Peyer's patch (tissue), 4 donors: ENCODE measurements around the gene TWSG1. TPM values are rescaled to one million over a fixed set of nuclear protein-coding genes. Genes with fewer than 3 reads are reported as not detected.
"Not testable (repeated sequence)": the region's sequence is repeated elsewhere in the genome, so short reads cannot be mapped to it uniquely, and the experiment has no call there.

Source experiments
- DNase-seq, 3 donors: peaks; one replicate each; pipeline ENCODE4 v3.0.0-alpha.2; 2017 to 2019
- H3K27ac ChIP-seq, 4 donors: fragments of 200-600 bp; sonication (generic); one replicate each; pipeline ENCODE4 v1.5.1; 2016 to 2019
- H3K27me3 ChIP-seq, 2 donors: fragments of 200-600 bp; sonication (generic); one replicate each; pipeline ENCODE4 v1.5.1; 2019
- H3K36me3 ChIP-seq, 3 donors: fragments of 200-600 bp; sonication (generic); one replicate each; pipeline ENCODE4 v1.5.1; 2016 to 2019
- H3K4me1 ChIP-seq, 4 donors: fragments of 200-600 bp; sonication (generic); one replicate each; pipeline ENCODE4 v1.5.1; 2016 to 2019
- H3K4me3 ChIP-seq, 4 donors: fragments of 200-600 bp; sonication (generic); 1 replicate in 3 of 4; 2 replicates in 1 of 4; pipeline ENCODE4 v1.5.1; 2016 to 2019; ENCODE audit warnings: mild to moderate bottlenecking in 1 of 4
- H3K9me3 ChIP-seq, 4 donors: fragments of 200-600 bp; sonication (generic); one replicate each; pipeline ENCODE4 v1.5.1; 2016 to 2019; ENCODE audit warnings: mild to moderate bottlenecking in 1 of 4
- POLR2A ChIP-seq, 2 donors: fragments of 450-650 bp; IDR thresholded peaks; one replicate each; pipeline ENCODE4 v1.5.1; 2017; ENCODE audit warnings: antibody characterized with exemption in 2 of 2, mild to moderate bottlenecking in 2 of 2, moderate library complexity in 2 of 2
- total RNA-seq, 4 donors: library from RNA; depleted of rRNA; stranded (reverse); fragments of >200 nt; gene quantifications; one replicate each; pipeline ENCODE4 v1.1.0, GENCODE V29; 2016
- TF ChIP-seq, protein P1 (sequence below), 6 experiments: fragments of 450-650 bp in 4 of 6; fragments of 200-600 bp in 2 of 6; sonication (generic) in 1 of 6; IDR thresholded peaks; one replicate each; pipeline ENCODE4 v1.5.1; 2017 to 2019; ENCODE audit warnings: antibody characterized with exemption in 6 of 6, mild to moderate bottlenecking in 3 of 6, moderate library complexity in 1 of 6

TWSG1 gene
- total RNA-seq, 4 donors from 2014 or later = 7.5 to 12.4 (median 10.5) TPM

DNA sequence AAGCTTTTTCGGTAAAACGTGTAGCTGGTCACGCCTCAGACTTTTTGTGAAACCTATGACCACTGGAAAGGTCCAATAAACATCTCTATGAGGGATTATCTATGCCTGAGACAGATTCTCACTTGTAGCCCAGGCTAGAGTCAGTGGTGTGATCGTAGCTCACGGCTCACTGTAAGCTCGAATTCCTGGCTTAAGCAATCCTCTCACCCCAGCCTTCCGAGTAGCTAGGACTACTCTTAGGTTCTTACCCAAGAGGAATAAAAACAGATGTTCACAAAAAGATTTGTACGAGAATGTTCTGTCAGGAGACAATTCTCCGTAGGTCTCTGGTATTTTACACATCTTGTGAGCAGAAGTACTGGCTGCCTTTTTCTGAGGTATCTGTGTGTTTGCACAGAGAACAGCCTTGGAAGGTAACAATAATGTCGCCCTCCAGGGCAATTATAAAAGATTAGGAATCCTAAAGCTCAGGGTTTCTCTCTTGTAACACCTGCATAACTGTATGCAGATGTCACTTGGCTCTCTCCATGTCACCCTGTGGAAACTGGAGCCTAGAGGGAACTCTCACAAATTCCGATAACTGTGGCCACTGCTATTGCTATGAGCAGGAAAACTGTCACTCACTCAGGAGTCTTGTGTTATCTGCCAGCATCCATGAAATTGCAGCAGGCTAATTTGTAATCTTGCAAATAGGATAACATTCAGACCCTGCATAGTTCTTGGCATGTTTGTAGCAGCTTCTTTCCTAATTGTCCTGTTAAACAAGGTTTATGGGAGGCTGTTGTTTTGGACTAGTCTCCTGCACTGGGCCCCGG, 115.2 kb downstream of the TWSG1 start:
- TF ChIP-seq, protein P1, sequence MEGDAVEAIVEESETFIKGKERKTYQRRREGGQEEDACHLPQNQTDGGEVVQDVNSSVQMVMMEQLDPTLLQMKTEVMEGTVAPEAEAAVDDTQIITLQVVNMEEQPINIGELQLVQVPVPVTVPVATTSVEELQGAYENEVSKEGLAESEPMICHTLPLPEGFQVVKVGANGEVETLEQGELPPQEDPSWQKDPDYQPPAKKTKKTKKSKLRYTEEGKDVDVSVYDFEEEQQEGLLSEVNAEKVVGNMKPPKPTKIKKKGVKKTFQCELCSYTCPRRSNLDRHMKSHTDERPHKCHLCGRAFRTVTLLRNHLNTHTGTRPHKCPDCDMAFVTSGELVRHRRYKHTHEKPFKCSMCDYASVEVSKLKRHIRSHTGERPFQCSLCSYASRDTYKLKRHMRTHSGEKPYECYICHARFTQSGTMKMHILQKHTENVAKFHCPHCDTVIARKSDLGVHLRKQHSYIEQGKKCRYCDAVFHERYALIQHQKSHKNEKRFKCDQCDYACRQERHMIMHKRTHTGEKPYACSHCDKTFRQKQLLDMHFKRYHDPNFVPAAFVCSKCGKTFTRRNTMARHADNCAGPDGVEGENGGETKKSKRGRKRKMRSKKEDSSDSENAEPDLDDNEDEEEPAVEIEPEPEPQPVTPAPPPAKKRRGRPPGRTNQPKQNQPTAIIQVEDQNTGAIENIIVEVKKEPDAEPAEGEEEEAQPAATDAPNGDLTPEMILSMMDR (IDR thresholded peaks at IDR 0.05) = no peak
- no peak for TF ChIP-seq POLR2A (IDR thresholded peaks at IDR 0.05)
- no peak overlapping the region for H3K27ac ChIP-seq
- no peaks in the 10 kb centered on the region for H3K36me3 ChIP-seq

DNA sequence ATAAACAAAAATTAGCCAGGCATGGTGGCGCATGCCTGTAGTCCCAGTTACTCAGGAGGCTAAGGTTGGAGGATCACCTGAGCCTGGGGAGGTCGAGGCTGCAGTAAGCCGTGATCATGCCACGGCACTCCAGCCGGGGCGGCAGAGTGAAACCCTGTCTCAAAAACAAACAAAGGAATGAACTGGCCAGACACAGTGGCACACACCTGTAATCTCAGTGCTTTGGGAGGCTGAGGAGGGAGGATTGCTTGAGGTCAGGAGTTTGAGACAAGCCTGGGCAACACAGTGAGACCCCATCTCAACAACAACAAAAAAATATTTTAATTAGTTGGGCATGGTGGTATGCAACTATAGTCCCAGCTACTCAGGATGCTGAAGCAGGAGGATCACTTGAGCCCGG, 116.3 kb downstream of the TWSG1 start:
- H3K9me3 ChIP-seq, H3K4me3 ChIP-seq, H3K36me3 ChIP-seq, H3K27ac ChIP-seq, H3K27me3 ChIP-seq, H3K4me1 ChIP-seq, DNase-seq: not testable (repeated sequence)

More for the DNA sequence above, 115.2 kb downstream of the TWSG1 start:
- Histone ChIP-seq H3K9me3 (no peaks in the 10 kb centered on the region), H3K4me3 (no peak overlapping the region), H3K4me1 (no peaks in the 10 kb centered on the region), H3K27me3 (no peaks in the 10 kb centered on the region)
- no peak for DNase-seq

Other genes with a start within 250 kb of the TWSG1 start
- 100 to 1,000 TPM in 2 of 4 donors, 10 to 100 TPM in 2; 83.3 to 132 (median 106) TPM for gene NDUFV2, start 232.1 kb upstream of the TWSG1 start, total RNA-seq
- gene ANKRD12, start 198.0 kb upstream of the TWSG1 start, total RNA-seq = 100 to 1,000 TPM in 1 of 4 donors, 10 to 100 TPM in 3; 39.9 to 172 (median 58.9) TPM
- 10 to 100 TPM; 28.9 to 49.5 (median 36.6) TPM for gene RALBP1, start 140.7 kb downstream of the TWSG1 start, total RNA-seq